Measurements from ENCODE around the gene CACNA1C.

CACNA1C gene

GRCh38 chr12:2456122-2456812, 403.5 kb downstream of the CACNA1C start:
- DNase-seq (ENCODE audit: low read depth in 2 of 2), result no peak

GRCh38 chr12:2456813-2457186, 404.0 kb downstream of the CACNA1C start:
- DNase-seq (ENCODE audit: low read depth in 2 of 2), result no peak

GRCh38 chr12:2457215-2457932, 404.6 kb downstream of the CACNA1C start:
- no peak for DNase-seq (ENCODE audit: low read depth in 2 of 2)

GRCh38 chr12:2457933-2458414, 405.2 kb downstream of the CACNA1C start:
- DNase-seq (ENCODE audit: low read depth in 2 of 2), result no peak

DNA sequence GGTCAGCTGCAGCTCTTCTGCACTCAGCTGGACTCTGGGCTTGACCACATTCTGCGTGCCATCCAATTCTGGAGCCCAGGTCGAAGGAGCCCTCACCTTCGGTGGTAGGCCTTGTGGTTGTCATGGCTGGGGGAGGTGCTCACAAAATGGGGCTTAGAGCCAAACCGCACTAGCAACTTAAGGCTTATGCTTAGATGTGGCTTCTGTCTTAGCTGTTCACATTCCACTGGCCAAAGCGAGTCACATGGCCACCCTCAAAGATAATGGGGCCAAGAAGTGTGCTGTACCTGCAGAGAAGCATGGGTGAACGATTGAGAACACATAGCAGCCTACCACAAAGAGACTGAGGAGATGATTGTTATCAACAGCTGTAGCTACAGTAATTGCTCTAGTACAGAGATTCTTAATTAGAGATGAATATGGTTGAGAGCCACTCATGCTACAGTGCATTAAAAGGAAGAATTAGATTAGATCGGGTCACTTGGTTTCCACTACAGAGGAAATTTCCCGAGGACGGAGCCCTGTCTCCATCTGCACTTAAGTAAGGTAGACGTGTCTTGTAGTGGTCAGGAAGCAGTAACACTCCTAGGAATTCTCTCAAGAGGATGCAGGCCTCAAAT, 407.4 kb downstream of the CACNA1C start:
- no peak for DNase-seq (ENCODE audit: low read depth in 2 of 2)

- no peak for DNase-seq (ENCODE audit: low read depth in 2 of 2)
Measured at GRCh38 chr12:2461046-2461445, 408.3 kb downstream of the CACNA1C start.

GRCh38 chr12:2461645-2462044, 408.9 kb downstream of the CACNA1C start:
- no peak for DNase-seq (ENCODE audit: low read depth in 2 of 2)

DNA sequence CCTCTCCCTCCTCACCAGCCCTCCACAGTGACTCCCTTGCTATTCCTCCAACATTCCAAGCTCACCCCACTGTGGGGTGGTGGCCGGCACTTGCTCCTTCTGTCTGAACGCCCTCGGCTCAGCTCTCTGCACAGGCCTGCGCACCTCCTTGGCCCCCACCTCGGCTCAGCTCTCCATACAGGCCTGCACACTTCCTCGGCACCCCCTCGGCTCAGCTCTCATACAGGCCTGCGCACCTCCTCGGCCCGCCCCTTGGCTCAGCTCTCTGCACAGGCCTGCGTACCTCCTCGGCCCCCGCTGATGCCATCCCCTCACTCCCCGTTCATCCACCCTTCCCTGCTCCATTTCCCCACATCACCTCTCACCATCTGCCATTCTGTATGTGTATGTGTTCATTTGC, 409.3 kb downstream of the CACNA1C start:
- no peak for DNase-seq (ENCODE audit: low read depth in 2 of 2)

DNA sequence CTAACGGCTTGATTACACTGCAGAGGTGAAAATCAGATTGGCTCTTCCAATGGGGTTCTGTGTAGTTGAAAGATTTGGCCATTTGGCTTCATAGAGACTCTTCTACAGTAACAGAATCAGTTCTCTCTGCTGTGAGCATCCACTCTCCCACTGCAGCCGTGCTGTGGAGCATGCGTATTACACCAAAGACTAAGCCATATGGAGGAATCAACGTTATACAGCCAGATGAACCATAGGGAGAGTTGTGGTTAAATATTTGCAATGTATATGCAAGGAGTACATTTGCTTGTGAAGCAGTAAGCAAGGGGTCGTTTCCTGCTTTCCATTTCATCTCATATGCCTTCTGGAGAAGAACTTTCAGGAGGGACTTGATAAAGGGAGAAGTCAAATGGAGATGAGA, 410.9 kb downstream of the CACNA1C start:
- no peak for DNase-seq (ENCODE audit: low read depth in 2 of 2)

- no peak for DNase-seq (ENCODE audit: low read depth in 2 of 2)
Measured at GRCh38 chr12:2465681-2466080, 412.9 kb downstream of the CACNA1C start.

GRCh38 chr12:2466211-2466610, 413.4 kb downstream of the CACNA1C start:
- DNase-seq (ENCODE audit: low read depth in 2 of 2), result no peak

DNA sequence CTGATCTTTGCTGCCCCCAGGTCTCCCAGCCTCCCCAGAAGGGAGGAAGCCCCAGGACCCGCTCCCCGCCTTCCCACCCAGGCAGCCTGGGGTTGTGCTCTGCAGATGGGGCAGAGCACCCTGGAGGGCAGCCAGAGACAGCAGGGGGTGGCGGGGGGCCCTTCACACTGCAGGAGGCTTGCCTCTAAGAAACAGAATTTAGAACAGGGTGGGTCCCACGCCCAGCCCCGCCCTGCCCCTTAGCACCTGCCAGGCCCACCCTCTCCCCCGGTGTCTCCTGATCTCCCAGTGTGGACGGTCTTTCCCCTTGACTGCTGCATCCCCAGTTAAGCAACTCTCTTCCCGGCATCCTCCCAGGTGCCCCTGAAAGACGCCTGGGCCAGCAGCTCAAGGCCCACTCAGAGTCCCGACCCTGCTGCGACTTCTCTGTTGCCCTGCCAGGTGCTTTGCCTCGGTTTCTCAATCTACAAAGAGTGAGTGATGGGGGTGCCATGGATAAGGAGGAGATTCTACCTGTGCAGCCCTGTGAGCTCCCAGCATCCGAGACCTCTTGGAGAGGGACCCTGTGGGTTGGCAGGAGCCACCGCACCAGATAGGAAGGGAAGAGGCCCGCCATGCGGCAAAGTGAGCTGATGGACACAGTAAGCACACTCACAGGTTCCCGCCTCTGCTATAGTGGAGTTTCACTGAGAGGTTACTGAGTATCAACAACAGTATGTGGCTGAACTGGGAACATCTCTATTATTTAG, 414.8 kb downstream of the CACNA1C start:
- no peak for DNase-seq (ENCODE audit: low read depth in 2 of 2)

DNA sequence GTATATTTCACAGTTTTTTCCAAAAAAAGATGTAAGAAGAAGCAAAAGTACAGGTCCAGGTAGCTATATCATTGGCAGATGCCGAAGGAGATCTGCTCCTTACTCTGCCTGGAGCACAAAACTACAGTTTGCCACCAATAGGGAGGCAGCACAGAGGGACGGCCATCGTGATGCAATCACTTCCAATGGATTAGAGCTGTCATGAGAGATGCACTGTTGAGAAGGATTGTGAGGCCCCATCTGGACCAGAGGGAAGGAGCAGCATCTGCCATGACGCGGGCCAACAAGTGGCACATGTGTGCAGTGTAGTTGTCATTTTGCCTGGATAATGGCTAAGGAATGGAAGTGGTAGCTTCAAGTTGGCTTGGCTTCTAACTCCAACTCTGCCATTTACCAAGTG, 423.2 kb downstream of the CACNA1C start:
- no peak for DNase-seq (ENCODE audit: low read depth in 2 of 2)

DNA sequence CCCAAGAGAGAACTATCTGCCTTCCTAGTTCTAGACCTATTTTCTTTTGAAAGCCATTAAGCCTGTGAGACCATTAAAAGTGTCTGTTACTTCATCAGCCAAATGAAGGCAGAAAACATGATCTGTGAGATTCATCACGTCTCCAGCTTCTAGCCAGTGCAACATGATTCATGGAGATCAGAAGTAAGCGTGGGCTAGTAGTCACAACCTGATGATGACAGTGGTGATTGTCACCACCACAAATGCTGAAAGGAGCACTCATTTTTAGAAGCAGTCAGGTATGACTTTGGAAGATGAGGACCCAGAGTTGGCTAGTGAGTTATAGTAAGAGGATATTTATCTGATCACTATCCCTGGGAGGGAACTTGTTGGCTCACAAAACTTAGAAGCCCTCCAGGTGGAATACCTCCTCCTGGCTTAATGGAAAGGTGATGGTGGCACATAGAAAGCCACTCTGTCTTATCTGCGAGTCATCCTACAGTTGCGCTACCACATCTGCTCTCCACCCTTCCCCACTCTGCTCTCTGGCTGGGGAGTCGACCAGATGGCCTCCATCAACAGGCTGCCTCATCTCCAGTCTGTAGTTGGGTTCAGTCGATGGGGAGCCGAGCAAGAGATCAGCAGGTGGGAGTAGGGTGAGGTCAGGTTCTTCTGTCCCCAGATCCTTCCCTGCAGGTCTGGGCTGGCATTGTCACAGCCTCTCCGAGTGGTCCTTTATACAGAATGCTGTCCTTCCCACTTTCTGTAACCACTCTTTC, 424.4 kb downstream of the CACNA1C start:
- no peak for DNase-seq (ENCODE audit: low read depth in 2 of 2)

- DNase-seq (ENCODE audit: low read depth in 2 of 2), result no peak
Measured at GRCh38 chr12:2479851-2480535, 427.2 kb downstream of the CACNA1C start.

DNA sequence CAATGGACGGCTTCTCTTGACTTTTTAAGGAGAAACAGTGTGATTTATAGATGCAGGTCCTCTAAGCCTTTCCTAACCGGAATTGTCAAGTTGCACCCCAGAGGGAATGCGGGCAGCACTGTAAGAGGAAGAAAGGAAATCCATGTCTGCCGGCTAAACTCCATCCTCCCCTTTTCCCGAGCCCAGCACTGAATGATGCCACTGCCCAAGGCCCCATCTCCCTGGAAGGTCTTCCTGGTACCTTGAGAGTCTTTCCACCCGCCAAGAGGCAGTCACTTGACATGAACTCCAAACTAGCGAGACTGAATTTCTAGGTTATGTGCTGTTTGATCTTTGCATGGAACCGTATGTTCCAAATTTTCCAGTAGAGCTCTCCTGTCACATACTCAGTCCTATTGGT, 428.6 kb downstream of the CACNA1C start:
- no peak for DNase-seq (ENCODE audit: low read depth in 2 of 2)

- DNase-seq (ENCODE audit: low read depth in 2 of 2), result no peak
Measured at GRCh38 chr12:2481951-2482350, 429.2 kb downstream of the CACNA1C start.

DNA sequence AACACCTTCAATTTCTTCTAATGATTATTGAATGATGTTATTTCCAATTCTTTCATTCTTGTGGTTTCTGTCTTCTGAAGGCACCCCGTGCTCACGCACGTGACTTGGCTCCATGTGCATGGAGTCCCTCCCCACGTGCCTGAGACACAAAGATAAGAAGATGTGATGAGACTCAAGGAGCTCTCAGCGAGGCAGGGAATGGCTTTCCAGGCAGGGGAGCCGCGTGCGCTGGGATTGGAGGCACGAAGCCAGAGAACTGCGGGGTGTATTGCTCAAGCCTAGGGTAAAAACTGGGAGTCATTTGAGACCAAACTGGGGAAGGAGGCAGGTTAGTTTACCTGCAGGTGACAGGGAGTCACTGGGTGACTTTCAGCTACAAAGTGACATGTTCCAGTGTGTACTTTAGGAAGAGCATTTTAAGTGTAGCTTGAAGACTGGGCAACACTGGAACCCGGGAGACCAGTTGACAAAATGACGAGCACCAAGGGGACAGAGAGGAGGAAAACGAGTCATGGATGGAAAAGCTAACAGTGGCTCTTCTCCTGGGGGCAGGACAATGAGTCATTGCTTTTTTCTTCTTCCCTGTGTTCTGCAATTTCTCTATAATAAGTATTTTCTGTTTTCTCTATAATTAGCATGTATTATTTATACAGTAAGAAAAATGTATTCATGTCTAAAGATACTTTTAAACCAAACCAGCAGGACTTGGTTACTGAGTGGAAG, 430.3 kb downstream of the CACNA1C start:
- no peak for DNase-seq (ENCODE audit: low read depth in 2 of 2)

DNA sequence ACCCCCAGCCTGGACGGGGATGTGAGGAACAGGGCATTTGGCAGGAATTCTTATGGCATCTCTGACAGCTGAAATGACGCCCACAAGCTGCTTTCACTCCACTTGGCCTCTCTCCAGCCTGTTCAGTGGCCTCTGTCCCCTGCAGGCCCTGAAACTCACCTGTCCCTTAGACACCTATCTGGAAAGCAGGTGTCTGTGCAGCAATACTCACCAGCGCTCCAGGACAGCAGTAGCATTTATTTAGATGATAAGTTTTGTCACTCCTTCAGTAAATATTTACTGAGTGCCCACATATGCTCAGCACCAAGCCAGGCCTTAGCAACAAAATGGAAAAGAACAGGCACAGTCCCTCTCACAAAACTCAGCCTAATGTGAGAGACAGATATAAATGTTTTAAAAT, 430.9 kb downstream of the CACNA1C start:
- DNase-seq (ENCODE audit: low read depth in 2 of 2), result no peak

DNA sequence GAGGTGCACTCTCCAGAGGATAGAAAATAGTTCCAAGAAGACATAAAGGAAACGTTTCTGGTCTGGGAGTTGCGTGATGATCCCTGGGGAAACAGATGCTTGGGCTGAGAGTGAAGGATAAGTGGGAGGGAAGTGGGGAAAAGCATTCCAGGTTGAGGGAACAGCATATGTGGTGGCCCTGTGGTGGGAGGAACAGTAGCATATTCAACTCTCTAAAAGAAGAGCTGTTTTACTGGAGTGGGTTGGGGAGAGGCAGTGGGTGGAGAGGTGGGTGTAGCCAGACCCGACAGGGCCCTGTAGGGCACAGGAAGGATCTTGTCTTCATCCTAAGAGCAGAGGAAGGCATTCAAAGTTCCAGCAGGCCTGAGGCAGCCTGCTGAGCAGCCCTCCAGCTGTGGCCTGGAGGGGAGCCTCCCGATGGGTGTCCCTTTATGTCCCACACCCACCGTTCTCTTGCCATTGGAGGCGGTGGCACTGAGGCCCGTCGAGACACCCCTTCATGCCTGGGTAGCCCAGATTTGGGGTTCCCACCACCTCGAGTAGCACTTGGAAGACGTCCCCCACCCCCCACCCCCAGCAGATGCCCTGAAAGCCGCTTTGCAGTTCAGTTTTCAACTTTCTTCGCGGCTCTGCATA, 431.5 kb downstream of the CACNA1C start:
- no peak for DNase-seq (ENCODE audit: low read depth in 2 of 2)
